ENCODE results near the gene POU2F1.

DNA sequence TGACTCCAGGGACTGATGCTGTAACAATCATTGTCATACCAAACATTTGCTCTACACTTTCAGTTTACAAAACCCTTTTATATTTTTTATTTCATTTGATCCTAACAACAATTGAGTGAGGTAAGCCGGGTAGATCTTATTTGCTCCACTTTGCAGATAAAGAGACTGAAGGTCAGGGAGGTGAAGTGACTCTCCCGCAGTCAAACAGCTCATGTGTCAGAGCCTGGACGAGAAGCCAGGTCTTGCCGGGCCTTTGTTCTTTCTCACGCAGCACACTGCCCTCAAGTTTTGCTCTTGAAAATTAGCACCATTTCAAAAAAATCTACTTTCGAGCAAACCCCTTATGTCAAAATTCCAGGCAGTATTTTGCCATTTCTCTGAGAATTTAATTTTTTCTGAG, 232.4 kb downstream of the POU2F1 start:
- no peak for TF ChIP-seq CTCF (IDR thresholded peaks at IDR 0.05)
- TF ChIP-seq POLR2A (IDR thresholded peaks at IDR 0.05): no peak

Measured in tibial nerve (tissue), 3 donors.